Measurements from ENCODE around the gene SLC9A5.

SLC9A5 gene

DNA sequence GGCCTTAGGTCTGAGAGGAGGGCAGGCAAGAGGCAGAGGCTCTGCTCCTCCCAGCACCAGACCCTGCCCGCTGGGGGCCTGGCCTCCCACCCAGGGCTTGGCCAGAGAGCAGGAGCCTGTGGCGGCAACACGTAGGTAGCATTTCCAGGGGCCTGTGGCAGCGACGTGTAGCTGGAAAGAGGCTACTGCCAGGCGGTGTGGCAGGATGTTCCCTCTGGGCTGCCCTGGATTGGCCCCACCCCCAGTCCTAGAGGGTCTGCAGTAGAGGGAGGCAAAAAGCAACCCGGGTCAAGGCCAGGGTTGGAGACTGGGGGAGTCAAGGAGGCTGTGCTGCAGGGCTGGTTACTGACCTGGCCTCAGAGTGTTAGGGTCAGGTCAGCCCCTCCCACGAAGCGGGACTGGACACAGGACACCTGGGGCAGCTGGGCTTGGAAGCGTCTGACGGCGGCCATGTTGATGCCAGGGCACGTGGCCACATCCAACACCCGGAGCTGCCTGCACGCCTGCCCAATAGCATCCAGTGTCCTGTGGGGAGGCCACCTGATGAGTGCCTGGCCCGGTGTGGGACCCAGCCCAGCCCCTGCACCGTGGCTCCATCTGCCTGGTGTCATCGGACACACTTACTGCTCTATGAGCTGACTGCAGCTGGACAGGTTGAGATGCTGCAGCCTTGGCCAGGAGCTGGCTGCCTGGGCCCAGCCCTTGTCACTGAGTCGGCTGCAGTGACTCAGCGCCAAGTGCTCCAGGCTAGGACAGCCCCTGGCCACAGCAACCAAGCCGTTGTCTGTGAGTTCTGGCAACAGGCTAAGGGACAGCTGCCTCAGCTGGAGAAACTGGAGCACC is 41.3 kb upstream of the SLC9A5 start:
- ChIA-PET POLR2A (interaction anchor here (0.9 to 2.7 kb wide), 2 partner anchors 19 to 21 kb away, joined by 3 to 10 read pairs; partner anchors contain the start of gene TMEM208), CTCF (interaction anchor here (0.6 kb wide), 1 partner anchor 8 kb away, joined by 3 read pairs; no protein-coding TSS in a partner anchor)
- TF ChIP-seq SUZ12 (IDR thresholded peaks at IDR 0.05) (no peak), ELF4 (IDR thresholded peaks at IDR 0.05) (no peak), FOXK2 (IDR thresholded peaks at IDR 0.05) (no peak), ZNF384 (IDR thresholded peaks at IDR 0.05) (no peak), BHLHE40 (IDR thresholded peaks at IDR 0.05; ENCODE audit: borderline replicate concordance) (no peak), HDGF (IDR thresholded peaks at IDR 0.05; ENCODE audit: borderline replicate concordance) (no peak), TARDBP (IDR thresholded peaks at IDR 0.05) (no peak), NFRKB (IDR thresholded peaks at IDR 0.05) (no peak), SP1 (IDR thresholded peaks at IDR 0.05) (no peak), ARNT (IDR thresholded peaks at IDR 0.05) (no peak), CTBP1 (IDR thresholded peaks at IDR 0.05; ENCODE audit: borderline replicate concordance) (no peak), FOXA1 (IDR thresholded peaks at IDR 0.05) (no peak), L3MBTL2 (conservative IDR thresholded peaks at IDR 0.05) (no peak), LEF1 (IDR thresholded peaks at IDR 0.05; ENCODE audit: borderline replicate concordance) (no peak), FOXM1 (IDR thresholded peaks at IDR 0.05; ENCODE audit: borderline replicate concordance) (no peak)
- TF ChIP-seq, protein P1, sequence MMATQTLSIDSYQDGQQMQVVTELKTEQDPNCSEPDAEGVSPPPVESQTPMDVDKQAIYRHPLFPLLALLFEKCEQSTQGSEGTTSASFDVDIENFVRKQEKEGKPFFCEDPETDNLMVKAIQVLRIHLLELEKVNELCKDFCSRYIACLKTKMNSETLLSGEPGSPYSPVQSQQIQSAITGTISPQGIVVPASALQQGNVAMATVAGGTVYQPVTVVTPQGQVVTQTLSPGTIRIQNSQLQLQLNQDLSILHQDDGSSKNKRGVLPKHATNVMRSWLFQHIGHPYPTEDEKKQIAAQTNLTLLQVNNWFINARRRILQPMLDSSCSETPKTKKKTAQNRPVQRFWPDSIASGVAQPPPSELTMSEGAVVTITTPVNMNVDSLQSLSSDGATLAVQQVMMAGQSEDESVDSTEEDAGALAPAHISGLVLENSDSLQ (IDR thresholded peaks at IDR 0.05), result no peak
- DNase-seq (ENCODE audit: extremely low spot score), result no peak

DNA sequence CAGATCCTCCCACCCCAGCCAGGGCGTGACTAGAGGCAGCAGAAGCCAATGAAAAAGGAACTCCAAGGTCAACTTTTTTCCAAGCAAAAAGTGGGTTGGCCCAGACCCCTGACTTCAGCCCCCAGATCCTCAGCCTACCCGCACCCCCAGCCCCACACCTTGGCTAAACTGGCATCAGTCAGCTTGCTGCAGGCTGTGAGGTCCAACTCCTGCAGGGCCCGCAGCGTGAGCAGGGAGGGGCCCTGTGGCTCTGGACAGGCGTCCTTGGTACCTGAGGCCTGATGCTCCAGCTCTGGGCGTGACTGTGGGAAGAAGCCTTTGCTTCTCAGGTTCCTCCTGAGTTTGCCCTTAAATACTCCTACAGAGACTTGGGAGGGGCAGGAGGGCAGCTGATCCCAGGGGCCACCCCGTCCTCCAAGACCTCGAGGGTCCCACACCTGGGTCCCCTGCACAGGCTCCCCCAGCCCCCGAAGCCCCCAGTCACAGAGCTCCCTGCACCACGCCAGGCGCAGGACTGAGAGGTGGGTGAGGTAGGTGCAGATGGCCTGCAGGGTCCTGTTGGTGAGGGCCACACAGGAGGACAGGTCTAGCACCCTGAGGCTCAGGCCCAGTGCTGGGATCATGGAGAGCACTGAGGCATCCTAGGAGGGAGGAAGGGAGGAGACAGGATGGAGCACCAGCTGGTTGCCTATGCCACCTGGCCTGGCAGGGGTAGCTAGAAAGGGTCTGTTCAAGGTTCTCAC is 40.5 kb upstream of the SLC9A5 start:
- TF ChIP-seq FOXA1 (IDR thresholded peaks at IDR 0.05) (no peak), SUZ12 (IDR thresholded peaks at IDR 0.05) (no peak), ELF4 (IDR thresholded peaks at IDR 0.05) (no peak), ARNT (IDR thresholded peaks at IDR 0.05) (no peak), LEF1 (IDR thresholded peaks at IDR 0.05; ENCODE audit: borderline replicate concordance) (no peak), FOXK2 (IDR thresholded peaks at IDR 0.05) (no peak), CTBP1 (IDR thresholded peaks at IDR 0.05; ENCODE audit: borderline replicate concordance) (no peak), L3MBTL2 (conservative IDR thresholded peaks at IDR 0.05) (no peak)
- POLR2A ChIA-PET, result interaction anchor here (2.7 kb wide), 1 partner anchor 18 kb away, joined by 10 read pairs; the partner anchor contains the start of gene TMEM208
- CTCF ChIA-PET, result no interaction called here
- no peak for DNase-seq (ENCODE audit: extremely low spot score)

DNA sequence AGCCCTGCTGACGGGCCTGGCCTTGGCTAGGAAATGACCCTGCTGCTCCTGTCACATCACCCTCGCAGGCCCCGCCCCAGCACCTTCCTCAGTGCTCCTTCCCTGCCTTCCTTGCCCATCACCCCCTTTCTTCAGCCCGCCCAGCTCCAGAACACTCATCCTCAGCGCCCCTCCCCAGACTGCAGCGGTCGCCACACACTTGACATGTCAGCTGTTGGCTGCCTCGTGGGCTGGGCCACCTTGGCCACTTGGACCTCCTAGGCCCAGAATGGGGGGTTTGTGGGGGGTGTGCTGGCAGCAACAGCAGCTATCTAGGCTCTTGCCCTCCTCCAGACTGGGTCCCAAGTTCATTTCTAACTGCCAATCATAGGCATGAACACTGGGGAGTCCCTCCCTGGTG is 39.2 kb upstream of the SLC9A5 start:
- ChIA-PET POLR2A (interaction anchor here (1.2 to 2.7 kb wide), 2 partner anchors 17 to 38 kb away, joined by 5 to 10 read pairs; partner anchors contain the start of gene TMEM208), CTCF (no interaction called here)
- no peak for DNase-seq (ENCODE audit: extremely low spot score)
- TF ChIP-seq BHLHE40 (IDR thresholded peaks at IDR 0.05; ENCODE audit: borderline replicate concordance), result no peak
- TF ChIP-seq SUZ12 (IDR thresholded peaks at IDR 0.05), result no peak
- no peak for TF ChIP-seq FOXK2 (IDR thresholded peaks at IDR 0.05)
- TF ChIP-seq, protein P1 (IDR thresholded peaks at IDR 0.05), result no peak
- TF ChIP-seq ARNT (IDR thresholded peaks at IDR 0.05), result no peak
- no peak for TF ChIP-seq L3MBTL2 (conservative IDR thresholded peaks at IDR 0.05)

DNA sequence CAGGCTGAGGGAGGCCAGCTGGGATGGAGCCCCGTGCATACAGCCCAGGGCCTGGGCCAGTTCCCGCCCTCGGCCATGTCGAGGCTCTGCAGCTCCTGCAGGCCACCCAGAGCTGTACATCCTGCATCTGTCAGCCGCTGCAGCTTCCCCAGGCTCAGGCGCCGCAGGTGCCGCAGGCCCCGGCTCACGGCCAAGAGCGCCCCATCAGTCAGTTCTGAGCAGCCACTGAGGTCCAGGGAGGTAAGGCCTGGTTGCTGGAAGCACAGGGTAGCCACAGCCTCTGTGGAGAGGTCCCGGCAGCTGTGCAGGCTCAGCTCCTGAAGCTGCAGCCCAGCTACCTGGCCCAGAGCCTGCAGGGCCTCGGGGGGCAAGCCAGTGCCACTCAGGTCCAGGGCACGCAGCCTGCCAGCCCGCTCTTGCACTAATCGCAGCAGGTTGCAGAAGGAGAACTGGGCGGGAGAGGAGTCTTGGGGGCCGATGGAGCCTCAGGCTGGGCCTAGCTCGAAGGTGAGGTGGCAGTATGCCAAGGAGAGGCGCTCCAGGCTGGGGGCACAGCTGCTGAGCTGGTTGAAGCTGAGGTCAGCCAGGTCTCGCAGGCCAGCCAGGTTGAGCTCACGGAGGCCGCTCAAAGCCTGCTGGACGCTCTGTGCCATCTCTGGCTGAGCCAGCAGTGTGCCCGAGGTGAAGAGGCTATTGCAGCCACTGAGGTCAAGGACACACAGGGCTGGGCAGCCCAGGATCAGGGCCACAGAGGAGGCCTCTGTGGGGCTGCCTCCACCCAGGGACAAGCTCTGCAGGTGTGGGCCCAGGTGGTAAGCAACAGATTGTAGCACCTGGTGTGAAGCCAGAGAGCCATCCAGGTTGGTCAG is 38.5 kb upstream of the SLC9A5 start:
- ChIA-PET CTCF (no interaction called here), POLR2A (interaction anchor here (1.2 to 2.7 kb wide), 2 partner anchors 16 to 38 kb away, joined by 5 to 10 read pairs; partner anchors contain the start of gene TMEM208)
- no peak for DNase-seq (ENCODE audit: extremely low spot score)
- no peak for TF ChIP-seq ZNF384 (IDR thresholded peaks at IDR 0.05)
- no peak for TF ChIP-seq SUZ12 (IDR thresholded peaks at IDR 0.05)
- TF ChIP-seq HDGF (IDR thresholded peaks at IDR 0.05; ENCODE audit: borderline replicate concordance), result no peak
- no peak for TF ChIP-seq FOXA1 (IDR thresholded peaks at IDR 0.05)
- TF ChIP-seq CTBP1 (IDR thresholded peaks at IDR 0.05; ENCODE audit: borderline replicate concordance), result no peak
- no peak for TF ChIP-seq ELF4 (IDR thresholded peaks at IDR 0.05)
- TF ChIP-seq SP1 (IDR thresholded peaks at IDR 0.05), result no peak
- TF ChIP-seq FOXM1 (IDR thresholded peaks at IDR 0.05; ENCODE audit: borderline replicate concordance), result no peak
- no peak for TF ChIP-seq ARNT (IDR thresholded peaks at IDR 0.05)
- no peak for TF ChIP-seq TARDBP (IDR thresholded peaks at IDR 0.05)

DNA sequence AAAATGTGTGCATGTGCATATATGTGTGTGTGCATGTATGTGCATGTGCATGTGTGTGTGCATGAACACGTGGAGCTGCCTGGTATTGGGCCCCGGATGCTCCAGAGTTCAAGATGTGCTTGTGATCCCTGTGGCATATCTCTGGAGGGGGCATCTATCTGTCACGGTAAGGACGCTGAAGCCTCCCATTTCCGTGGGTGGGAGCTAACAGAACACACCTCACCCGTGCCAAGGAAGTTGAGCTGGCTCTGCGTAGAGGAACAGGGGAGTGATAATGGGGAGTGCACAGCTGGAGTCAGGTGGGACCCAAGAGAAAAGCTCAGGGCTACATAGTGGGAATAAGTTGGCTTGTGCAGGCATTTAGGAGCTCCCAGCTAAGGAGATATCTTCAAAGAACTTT is 37.1 kb upstream of the SLC9A5 start:
- CTCF ChIA-PET, result no interaction called here

More for the DNA sequence above, 37.1 kb upstream of the SLC9A5 start:
- TF ChIP-seq SP1 (IDR thresholded peaks at IDR 0.05) (no peak), FOXK2 (IDR thresholded peaks at IDR 0.05) (no peak), TARDBP (IDR thresholded peaks at IDR 0.05) (no peak), ARNT (IDR thresholded peaks at IDR 0.05) (no peak), HDGF (IDR thresholded peaks at IDR 0.05; ENCODE audit: borderline replicate concordance) (no peak)
- POLR2A ChIA-PET, result interaction anchor here (0.7 kb wide), 1 partner anchor 36 kb away, joined by 3 read pairs; the partner anchor contains the start of gene FHOD1
- no peak for DNase-seq (ENCODE audit: extremely low spot score)

Data from HEK293T (cell line).